HG02571 (cell line): Measurements from ENCODE around the gene CYB561D1.

Source experiments
- ATAC-seq: cut with Tn5 transposase; IDR thresholded peaks from one replicate; pipeline ENCODE4 v1.9.1; 2021; ENCODE audit warnings: mild to moderate bottlenecking, moderate library complexity; ENCODE audit not compliant: unreplicated experiment

CYB561D1 gene

DNA sequence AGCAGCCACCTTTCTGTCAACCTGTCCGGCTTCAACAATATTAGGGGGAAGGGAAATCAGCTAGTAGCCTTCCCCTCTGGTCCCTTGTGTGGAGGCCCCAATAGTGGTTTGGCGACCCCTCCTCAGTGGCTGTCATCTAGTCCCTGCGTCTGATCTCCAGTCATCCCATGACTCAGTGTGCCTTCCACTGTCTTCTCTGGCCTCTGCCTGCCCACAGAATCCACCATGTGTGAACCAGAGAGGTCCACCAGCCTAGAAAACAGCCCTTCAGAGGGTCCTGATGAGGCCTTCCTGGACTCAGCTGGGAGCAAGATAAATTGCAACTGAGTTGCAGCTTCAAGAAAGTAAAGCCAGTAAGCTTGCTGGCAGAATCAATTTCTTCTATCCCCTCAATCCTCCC is 14.0 kb upstream of the CYB561D1 start:
- no peak for ATAC-seq

- no peak for ATAC-seq
Observed at GRCh38 chr1:109481646-109482045, 12.2 kb upstream of the CYB561D1 start.

DNA sequence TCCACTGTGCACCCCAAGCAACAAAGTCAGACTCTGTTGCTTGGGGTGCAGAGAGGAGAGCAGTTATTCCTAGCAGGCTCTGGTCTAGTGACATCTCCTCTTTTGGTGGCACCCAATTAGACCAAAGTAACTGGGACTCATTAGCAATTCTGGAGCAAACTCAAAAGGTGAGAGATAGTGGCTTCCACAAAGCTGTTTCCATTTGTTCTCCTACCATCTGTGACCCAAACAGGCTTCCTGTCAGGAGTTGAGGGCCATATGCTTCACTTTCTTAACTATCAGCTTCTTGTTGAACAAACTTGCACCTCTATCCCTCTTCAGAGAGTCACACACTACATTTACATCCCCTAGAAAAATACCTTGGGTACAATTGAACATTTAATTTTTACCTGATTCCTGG is 11.7 kb upstream of the CYB561D1 start:
- ATAC-seq = no peak

GRCh38 chr1:109482791-109483671 is 10.9 kb upstream of the CYB561D1 start:
- ATAC-seq = peak; percentile 4

DNA sequence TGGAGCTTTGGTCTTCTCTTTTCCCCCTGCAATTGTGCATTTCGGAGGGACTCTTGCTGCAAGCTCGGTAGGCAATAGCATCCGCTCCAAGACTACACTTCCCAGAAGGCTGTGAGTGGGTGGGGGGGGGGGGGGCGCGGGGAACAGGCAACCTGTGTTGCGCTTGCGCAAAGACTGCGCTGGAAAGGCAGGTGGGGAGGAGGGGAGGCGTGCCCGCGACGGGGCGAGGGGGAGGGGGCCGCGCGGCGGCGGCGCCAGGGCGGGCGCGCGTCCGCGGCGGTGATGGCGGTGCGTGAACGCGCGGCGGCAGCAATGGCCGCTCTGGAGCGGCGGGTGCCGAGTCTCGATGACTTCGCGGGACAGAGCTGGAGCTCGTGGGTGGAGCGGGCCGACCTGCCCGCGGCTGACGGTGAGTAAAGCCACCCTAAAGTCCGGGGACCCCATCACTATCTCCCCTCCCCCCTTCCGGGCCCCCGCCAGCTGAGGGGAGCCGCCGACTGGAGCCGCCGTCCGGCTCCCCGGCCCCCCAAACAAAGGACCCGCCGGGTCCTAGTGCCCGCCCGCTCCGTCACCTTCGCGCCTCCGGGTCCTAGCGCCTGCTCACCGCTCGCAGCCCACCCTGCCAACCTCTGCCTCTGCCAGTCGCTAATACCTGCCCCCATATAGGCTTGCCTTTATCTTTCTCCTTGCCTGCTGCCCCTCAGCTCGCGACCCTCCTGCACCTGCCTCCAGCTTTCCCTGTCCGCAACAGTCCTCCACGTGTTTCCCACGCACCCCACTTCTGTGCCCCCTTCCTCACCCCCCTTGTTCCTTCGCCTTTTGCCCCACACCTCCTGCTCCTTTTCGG is 10.0 kb upstream of the CYB561D1 start, which contains the start of gene ATXN7L2:
ATXN7L2 (plus strand) TSS at position 234 of the 847 bp plus-strand sequence; CDS start at position 283, 49 bp downstream.
- ATAC-seq = peak; percentile 84

DNA sequence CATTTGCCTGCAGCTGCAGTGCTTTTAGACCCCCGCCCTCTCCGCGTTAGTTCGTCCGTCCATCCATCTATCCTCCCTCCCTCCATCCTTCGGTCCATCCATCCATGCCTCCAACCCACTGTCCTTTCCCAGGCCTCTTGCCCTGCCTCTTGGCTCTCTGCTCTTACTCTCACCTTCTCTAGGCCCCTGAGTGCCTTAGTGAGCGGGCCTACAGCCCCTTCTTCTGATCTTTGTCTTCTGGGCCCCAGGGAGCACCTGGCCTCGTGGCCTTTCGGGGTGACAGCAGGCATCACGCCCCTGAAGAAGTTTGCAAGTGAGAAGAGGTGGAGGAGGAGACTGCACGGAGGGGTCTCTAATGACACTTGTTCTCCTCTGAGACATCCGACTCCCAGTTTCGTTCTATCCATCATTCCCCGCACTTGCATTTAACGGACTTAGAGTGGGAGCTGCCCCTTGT is 9.3 kb upstream of the CYB561D1 start:
- ATAC-seq = no peak

DNA sequence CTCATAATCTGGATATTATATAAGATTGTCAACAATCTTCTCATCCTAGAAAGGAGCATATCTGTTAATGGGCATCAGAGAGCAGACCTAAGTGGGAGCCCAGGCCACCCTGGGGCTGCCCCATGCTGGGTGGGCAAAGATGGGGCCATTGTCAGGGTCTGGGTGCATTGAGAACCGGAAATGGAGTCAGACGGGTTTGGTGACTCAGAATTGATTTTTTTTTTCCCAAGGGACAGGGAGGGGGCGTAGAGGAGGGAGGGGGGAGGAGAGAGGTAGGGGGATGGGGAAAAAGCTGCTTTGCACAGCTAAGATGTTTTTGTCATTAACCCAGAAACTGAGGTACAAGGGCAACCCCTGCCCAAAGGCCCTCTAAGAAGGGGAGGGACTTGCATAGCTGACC is 8.9 kb upstream of the CYB561D1 start:
- ATAC-seq = no peak

DNA sequence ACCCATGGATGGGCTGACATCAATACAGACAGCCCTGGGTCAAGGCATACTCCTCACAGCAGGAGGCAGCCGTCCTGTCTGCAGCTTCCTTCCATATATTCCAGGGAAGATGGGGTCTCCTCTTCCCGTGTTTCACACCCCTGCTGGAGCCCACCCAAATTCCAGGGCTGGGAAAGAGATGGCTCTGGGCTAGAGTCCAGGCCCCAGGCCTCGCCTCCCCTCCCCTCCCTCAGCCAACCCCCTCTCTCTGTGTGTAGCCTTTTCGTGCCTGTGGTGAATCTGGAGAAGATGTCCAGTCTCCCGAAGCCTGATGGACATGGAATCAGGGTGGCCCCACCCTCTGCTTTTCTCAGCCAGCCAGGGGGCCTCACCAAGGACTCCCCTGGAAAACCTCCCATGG is 6.6 kb upstream of the CYB561D1 start:
- no peak for ATAC-seq

DNA sequence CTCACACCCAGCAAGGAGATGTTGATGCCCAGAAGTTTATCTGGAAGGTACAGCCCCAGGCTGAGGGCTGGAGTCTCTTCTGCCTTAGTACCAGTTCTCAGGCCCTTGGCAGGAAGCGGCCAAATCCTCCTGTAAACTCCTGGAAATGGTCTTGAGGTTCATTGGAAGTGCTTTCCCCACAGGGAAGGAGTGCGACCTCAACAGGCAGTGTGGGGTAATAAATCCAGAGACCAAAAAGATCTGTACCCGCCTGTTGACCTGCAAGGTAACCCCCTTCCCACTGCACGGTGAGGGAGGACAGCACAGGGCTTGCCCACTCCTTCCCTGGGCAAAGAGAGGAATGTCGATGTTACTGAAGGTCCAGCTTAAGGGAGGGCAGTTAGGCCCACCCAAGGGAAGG is 5.7 kb upstream of the CYB561D1 start:
- ATAC-seq = no peak

GRCh38 chr1:109488696-109489095 is 5.2 kb upstream of the CYB561D1 start:
- ATAC-seq = no peak

GRCh38 chr1:109490029-109490933 is 3.6 kb upstream of the CYB561D1 start:
- no peak for ATAC-seq

DNA sequence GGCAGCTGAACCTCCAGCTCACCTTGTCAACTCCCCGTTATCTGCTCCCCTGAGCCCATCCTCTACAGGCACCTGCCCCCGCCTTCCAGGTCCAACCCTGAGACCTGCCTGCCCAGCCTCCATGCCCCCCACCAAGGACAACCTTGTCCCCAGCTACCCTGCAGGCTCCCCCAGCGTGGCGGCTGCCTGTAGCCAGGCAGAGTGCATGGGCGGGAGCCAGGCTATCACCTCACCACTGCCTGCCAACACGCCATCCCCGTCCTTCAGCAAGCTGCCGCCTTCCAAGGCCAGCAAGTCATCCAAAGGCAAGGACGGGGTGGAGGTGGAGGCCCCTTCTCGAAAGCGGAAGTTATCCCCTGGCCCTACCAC is 3.0 kb upstream of the CYB561D1 start:
- ATAC-seq = no peak

DNA sequence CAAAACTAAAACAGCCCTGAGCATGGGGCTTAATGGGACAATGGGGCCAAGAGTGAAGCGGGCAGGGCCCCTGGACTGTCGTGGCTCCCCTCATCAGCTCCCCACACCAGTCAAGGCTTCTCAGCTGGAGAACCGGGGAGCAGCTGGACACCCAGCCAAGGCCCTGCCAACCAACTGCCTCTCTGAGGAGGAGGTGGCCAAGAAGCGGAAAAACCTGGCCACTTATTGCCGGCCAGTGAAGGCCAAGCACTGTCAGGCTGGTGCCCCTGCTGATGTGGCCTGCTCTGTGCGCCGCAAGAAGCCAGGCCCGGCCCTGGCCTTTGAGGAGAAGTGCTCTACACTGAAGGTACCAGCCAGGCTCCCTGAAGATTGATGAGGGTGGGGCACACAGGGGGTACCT is 2.5 kb upstream of the CYB561D1 start:
- no peak for ATAC-seq

DNA sequence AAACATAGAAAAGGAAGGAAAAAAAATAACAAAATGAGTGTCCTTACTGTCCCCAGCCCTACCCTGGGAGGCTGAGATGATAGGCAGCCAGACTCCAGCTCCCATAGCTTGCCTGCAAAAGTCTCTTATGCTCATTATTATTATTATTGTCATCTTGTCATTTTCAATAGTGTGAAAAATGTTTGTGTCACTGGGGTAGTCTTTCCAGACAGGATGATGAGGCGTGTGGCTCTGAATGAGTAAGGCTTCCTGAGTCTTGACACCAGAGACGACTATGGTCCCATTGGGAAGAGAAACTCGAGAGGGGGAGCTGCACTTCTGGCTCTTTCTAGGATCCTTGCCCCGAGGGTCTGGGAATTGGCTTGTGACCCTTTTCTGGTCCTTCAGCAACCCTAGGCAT is 1.1 kb upstream of the CYB561D1 start:
- no peak for ATAC-seq

GRCh38 chr1:109493227-109493626 is 667 bp upstream of the CYB561D1 start:
- ATAC-seq = no peak

DNA sequence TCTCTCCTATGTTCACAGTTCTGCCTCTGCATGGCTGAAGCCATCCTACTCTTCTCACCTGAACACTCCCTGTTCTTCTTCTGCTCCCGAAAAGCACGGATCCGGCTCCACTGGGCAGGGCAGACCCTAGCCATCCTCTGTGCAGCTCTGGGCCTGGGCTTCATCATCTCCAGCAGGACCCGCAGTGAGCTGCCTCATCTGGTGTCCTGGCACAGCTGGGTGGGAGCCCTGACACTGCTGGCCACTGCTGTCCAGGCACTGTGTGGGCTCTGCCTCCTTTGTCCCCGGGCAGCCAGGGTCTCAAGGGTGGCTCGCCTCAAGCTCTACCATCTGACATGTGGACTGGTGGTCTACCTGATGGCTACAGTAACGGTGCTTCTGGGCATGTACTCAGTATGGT is 1.8 kb downstream of the CYB561D1 start:
- no peak for ATAC-seq

- ATAC-seq = no peak
Observed at GRCh38 chr1:109497449-109498160, 3.7 kb downstream of the CYB561D1 start.

DNA sequence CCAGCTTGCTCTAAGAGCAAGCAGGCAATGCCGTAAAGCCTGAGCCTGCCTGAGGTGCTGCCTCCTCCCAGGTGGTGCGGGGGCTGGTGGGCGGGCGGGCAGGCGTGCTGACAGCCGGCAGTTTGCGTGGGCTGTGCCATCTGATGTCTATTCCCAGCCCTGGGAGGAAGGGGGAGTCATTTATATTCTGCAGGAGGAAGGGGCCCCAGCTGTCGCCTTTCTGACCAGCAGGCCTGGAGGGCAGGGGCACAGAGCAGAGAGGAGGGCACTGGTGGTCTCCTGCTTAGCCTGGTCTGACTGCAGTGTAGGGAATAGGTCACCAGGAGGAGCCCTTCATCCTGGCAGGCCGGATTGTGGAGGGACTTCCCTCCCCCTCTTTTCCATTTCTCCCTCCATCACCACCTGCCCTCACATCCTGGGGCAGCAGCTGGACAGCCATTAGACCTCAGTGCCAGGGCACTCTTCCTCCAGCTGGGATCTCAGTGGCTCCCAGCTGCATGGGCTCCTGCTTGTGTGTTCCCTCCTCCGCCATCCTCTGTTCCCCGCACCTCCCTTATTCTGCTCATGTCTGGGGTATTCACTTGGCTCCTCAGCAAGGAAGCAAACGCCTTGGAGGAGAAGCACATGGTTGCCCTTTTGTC is 4.4 kb downstream of the CYB561D1 start:
- no peak for ATAC-seq

- ATAC-seq = no peak
Observed at GRCh38 chr1:109499081-109499480, 5.2 kb downstream of the CYB561D1 start.
